Measurements from ENCODE around the gene STMP1.
"Not testable (repeated sequence)": the region's sequence is repeated elsewhere in the genome, so short reads cannot be mapped to it uniquely, and the experiment has no call there.

STMP1 gene

GRCh38 chr7:135664046-135664589 lies 1.8 kb downstream of the STMP1 start:
- TF ChIP-seq, protein P1, sequence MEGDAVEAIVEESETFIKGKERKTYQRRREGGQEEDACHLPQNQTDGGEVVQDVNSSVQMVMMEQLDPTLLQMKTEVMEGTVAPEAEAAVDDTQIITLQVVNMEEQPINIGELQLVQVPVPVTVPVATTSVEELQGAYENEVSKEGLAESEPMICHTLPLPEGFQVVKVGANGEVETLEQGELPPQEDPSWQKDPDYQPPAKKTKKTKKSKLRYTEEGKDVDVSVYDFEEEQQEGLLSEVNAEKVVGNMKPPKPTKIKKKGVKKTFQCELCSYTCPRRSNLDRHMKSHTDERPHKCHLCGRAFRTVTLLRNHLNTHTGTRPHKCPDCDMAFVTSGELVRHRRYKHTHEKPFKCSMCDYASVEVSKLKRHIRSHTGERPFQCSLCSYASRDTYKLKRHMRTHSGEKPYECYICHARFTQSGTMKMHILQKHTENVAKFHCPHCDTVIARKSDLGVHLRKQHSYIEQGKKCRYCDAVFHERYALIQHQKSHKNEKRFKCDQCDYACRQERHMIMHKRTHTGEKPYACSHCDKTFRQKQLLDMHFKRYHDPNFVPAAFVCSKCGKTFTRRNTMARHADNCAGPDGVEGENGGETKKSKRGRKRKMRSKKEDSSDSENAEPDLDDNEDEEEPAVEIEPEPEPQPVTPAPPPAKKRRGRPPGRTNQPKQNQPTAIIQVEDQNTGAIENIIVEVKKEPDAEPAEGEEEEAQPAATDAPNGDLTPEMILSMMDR (IDR thresholded peaks at IDR 0.05; ENCODE audit: low read depth, low read length, missing control alignments): no peak
- no peak overlapping the region for H3K4me3 ChIP-seq (ENCODE audit: low read depth, low read length)
- in situ Hi-C loops (cut with HindIII; ENCODE audit: low sequenced_read_pairs): loop anchor here (5.0 kb wide), 1 partner anchor 37 kb away; no protein-coding TSS in a partner anchor
- DNase-seq (ENCODE audit: low read depth): no peak

GRCh38 chr7:135665042-135665441 lies 2.7 kb downstream of the STMP1 start:
- H3K4me3 ChIP-seq (ENCODE audit: low read depth, low read length): no peak overlapping the region
- in situ Hi-C loops (cut with HindIII; ENCODE audit: low sequenced_read_pairs): no loop called here
- TF ChIP-seq, protein P1 (IDR thresholded peaks at IDR 0.05; ENCODE audit: low read depth, low read length, missing control alignments): no peak
- DNase-seq (ENCODE audit: low read depth): no peak

DNA sequence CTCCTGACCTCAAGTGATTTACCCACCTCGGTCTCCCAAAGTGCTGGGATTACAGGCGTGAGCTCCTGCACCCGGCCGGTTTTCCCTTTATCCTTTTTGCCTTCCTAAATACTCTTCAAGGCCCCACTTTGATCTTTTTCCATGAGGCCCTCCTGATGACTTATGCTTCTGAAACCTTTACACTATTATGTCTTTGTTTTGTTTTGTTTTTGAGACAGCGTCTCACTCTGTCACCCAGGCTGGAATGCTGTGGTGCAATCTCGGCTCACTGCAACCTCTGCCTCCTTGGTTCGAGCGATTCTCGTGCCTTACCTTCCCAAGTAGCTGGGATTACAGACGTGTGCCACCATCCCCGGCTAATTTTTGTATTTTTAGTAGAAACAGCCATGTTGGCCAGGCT lies 3.8 kb downstream of the STMP1 start:
- in situ Hi-C loops (cut with HindIII; ENCODE audit: low sequenced_read_pairs): no loop called here
- no peak overlapping the region for H3K4me3 ChIP-seq (ENCODE audit: low read depth, low read length)
- DNase-seq (ENCODE audit: low read depth): no peak
- TF ChIP-seq, protein P1 (IDR thresholded peaks at IDR 0.05; ENCODE audit: low read depth, low read length, missing control alignments): no peak

DNA sequence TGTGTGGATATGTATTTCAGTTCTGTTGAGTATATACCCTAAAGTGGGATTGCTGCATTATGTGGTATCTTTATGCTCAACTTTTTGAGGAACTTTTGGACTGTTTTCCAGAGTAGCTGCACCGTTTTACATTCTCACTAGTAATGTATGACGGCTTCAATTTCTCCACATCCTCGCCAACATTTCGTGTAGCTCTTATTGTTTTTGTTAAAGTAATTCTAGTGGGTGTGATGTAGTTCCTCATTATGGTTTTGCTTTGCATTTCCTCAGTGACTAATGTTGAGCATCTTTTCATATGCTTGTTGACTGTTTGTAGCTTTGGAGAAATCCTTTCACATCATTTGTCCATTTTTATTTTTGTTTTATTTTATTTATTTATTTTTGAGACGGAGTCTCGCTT lies 4.5 kb downstream of the STMP1 start:
- in situ Hi-C loops (cut with HindIII; ENCODE audit: low sequenced_read_pairs): no loop called here
- no peak overlapping the region for H3K4me3 ChIP-seq (ENCODE audit: low read depth, low read length)
- DNase-seq (ENCODE audit: low read depth): no peak
- TF ChIP-seq, protein P1 (IDR thresholded peaks at IDR 0.05; ENCODE audit: low read depth, low read length, missing control alignments): no peak

GRCh38 chr7:135667626-135668025 lies 5.3 kb downstream of the STMP1 start:
- DNase-seq (ENCODE audit: low read depth); in situ Hi-C loops (cut with HindIII; ENCODE audit: low sequenced_read_pairs); H3K4me3 ChIP-seq (ENCODE audit: low read depth, low read length): not testable (repeated sequence)

- DNase-seq (ENCODE audit: low read depth); H3K4me3 ChIP-seq (ENCODE audit: low read depth, low read length); in situ Hi-C loops (cut with HindIII; ENCODE audit: low sequenced_read_pairs): not testable (repeated sequence)
These were observed 6.6 kb downstream of the STMP1 start for GRCh38 chr7:135668852-135669395.

DNA sequence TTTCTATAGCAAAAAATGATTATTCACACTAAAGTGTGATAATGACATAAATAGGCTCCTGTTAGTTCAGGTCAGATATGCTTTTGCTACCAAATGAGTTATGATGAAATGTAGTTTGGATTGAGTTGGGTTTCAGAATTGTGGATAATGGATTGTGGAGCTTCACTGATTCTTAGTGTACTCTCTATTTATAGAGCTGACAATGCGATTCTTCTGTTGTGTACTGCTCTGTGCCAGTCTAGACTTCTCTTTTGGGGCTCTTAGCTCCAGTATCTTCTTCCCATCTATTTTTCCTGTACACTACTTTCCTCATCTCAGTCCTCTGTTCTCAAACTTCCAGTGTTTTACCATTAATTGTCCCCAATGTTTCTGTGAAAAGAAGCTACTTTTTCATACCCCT lies 7.5 kb downstream of the STMP1 start:
- in situ Hi-C loops (cut with HindIII; ENCODE audit: low sequenced_read_pairs): loop anchor here (5.0 kb wide), 1 partner anchor 123 kb away; no protein-coding TSS in a partner anchor
- TF ChIP-seq, protein P1 (IDR thresholded peaks at IDR 0.05; ENCODE audit: low read depth, low read length, missing control alignments): no peak

More for the DNA sequence above, 7.5 kb downstream of the STMP1 start:
- H3K4me3 ChIP-seq (ENCODE audit: low read depth, low read length): no peak overlapping the region
- DNase-seq (ENCODE audit: low read depth): no peak
